K562 (cell line): ENCODE measurements around the gene ZNF197. TPM values are rescaled to one million over a fixed set of nuclear protein-coding genes. Genes with fewer than 3 reads are reported as not detected.

ENCODE experiments used
- CCAR2 ChIP-seq: fragments of 200-400 bp; formaldehyde crosslinking; IDR thresholded peaks from 2 replicates; pipeline ENCODE4 v1.6.1; 2017; ENCODE audit warnings: mild to moderate bottlenecking, low read depth, low read length
- CEBPG ChIP-seq, 3 experiments: fragments of 200-800 bp in 1 of 3; sonication (Bioruptor generic) in 1 of 3; sonication (generic) in 1 of 3; formaldehyde crosslinking in 1 of 3; IDR thresholded peaks in 2 of 3; conservative IDR thresholded peaks in 1 of 3; 2 replicates each; pipeline versions ENCODE4 v1.6.1 to v1.8.0; 2016 to 2022; ENCODE audit warnings: missing compliant biosample characterization in 2 of 3, missing genetic modification characterization in 2 of 3, mild to moderate bottlenecking in 1 of 3, missing genetic modification reagents in 1 of 3
- ETV5 ChIP-seq: sonication (generic); formaldehyde crosslinking; IDR thresholded peaks from 2 replicates; pipeline ENCODE4 v1.4.0; 2020; ENCODE audit warnings: low read depth, mild to moderate bottlenecking, missing genetic modification reagents
- HIVEP1 ChIP-seq: fragments of 250-450 bp; sonication (Bioruptor Pico); IDR thresholded peaks from 2 replicates; pipeline ENCODE4 v1.4.0; 2020; ENCODE audit warnings: mild to moderate bottlenecking
- JUN ChIP-seq, 2 experiments: sonication (generic) in 1 of 2; formaldehyde crosslinking in 1 of 2; IDR thresholded peaks; 2 replicates each; pipeline versions ENCODE4 v1.6.1 to v1.8.0; 2012 to 2022; ENCODE audit warnings: borderline replicate concordance in 2 of 2, mild to moderate bottlenecking in 2 of 2, improper control_type of control experiment in 1 of 2, low read depth in 1 of 2, low read length in 1 of 2, missing genetic modification reagents in 1 of 2
- LCOR ChIP-seq: sonication (generic); formaldehyde crosslinking; IDR thresholded peaks from 2 replicates; pipeline ENCODE4 v1.8.0; 2022; ENCODE audit warnings: mild to moderate bottlenecking, missing genetic modification reagents
- MCM2 ChIP-seq: fragments of 450-650 bp; IDR thresholded peaks from 2 replicates; pipeline ENCODE4 v1.6.1; 2017; ENCODE audit warnings: low read depth, mild to moderate bottlenecking
- NFATC3 ChIP-seq: fragments of 450-650 bp; IDR thresholded peaks from 2 replicates; pipeline ENCODE4 v1.6.1; 2017; ENCODE audit warnings: mild to moderate bottlenecking
- NFIX ChIP-seq: fragments of 250-450 bp; sonication (Bioruptor Pico); IDR thresholded peaks from 2 replicates; pipeline ENCODE4 v1.4.0; 2020; ENCODE audit warnings: low read depth, mild to moderate bottlenecking, moderate library complexity
- RBM25 ChIP-seq: fragments of 200-400 bp; formaldehyde crosslinking; IDR thresholded peaks from 2 replicates; pipeline ENCODE4 v1.6.1; 2018; ENCODE audit warnings: low read length, low read depth, moderate library complexity; ENCODE audit not compliant: severe bottlenecking
- SMARCC2 ChIP-seq: fragments of 450-650 bp; IDR thresholded peaks from 2 replicates; pipeline ENCODE4 v1.6.1; 2017; ENCODE audit warnings: antibody characterized with exemption, moderate library complexity, mild to moderate bottlenecking, low read depth
- STAT6 ChIP-seq: sonication (generic); formaldehyde crosslinking; IDR thresholded peaks from 2 replicates; pipeline ENCODE4 v1.8.1; 2023; ENCODE audit warnings: mild to moderate bottlenecking, missing genetic modification reagents
- TAF7 ChIP-seq: fragments of 450-650 bp; IDR thresholded peaks from 2 replicates; pipeline ENCODE4 v1.6.1; 2016; ENCODE audit warnings: missing genetic modification characterization, missing compliant biosample characterization
- YY1 ChIP-seq, 3 experiments: IDR thresholded peaks; 2 replicates each; pipeline ENCODE4 v1.6.1; 2011; ENCODE audit warnings: low read length in 2 of 3, mild to moderate bottlenecking in 2 of 3, moderate library complexity in 2 of 3, borderline replicate concordance in 1 of 3, control low read depth in 1 of 3, low read depth in 1 of 3; ENCODE audit not compliant: insufficient read depth in 3 of 3, insufficient replicate concordance in 2 of 3, control insufficient read depth in 1 of 3, insufficient read length in 1 of 3; ENCODE audit errors: extremely low read depth in 1 of 3
- ZNF165 ChIP-seq: fragments of 250-450 bp; sonication (Bioruptor Pico); IDR thresholded peaks from 2 replicates; pipeline ENCODE4 v1.4.0; 2020; ENCODE audit warnings: borderline replicate concordance
- ZNF655 ChIP-seq: fragments of 250-450 bp; sonication (Bioruptor Pico); IDR thresholded peaks from 2 replicates; pipeline ENCODE4 v1.5.0; 2021
- ZNF76 ChIP-seq: fragments of 250-450 bp; sonication (Bioruptor Pico); IDR thresholded peaks from 2 replicates; pipeline ENCODE4 v1.4.0; 2020; ENCODE audit warnings: mild to moderate bottlenecking, moderate library complexity, borderline replicate concordance
- polyA plus RNA-seq, 8 experiments: library from polyadenylated mRNA; depleted of rRNA in 4 of 8; stranded (reverse) in 5 of 8; unstranded in 3 of 8; fragments of >200 nt; fragmentation: Nextera tagmentation in 2 of 8; fragmentation: Illumina TruSeq in 1 of 8; extraction: Ambion mirVana in 2 of 8; extraction: Trizol in 1 of 8; gene quantifications; 2 replicates each; pipeline versions ENCODE4 v1.2.1 to v1.2.3, GENCODE V29; 2011 to 2014; ENCODE audit warnings: inconsistent platforms in 1 of 8, missing spikeins in 1 of 8
- total RNA-seq, 7 experiments: library from RNA; depleted of rRNA in 6 of 7; stranded (reverse); fragments of >200 nt in 6 of 7; fragmentation: Illumina TruSeq in 2 of 7; extraction: Trizol in 2 of 7; gene quantifications; 2 replicates each; pipeline versions ENCODE4 v1.2.1 to v1.2.3, GENCODE V29; 2011 to 2021; ENCODE audit warnings: low replicate concordance in 1 of 7

Gene ZNF197
- total and polyA plus RNA-seq, 9 of the 15 experiments (the other 6 are each of a cell fraction or from before 2014, with no cell fraction given): 3.5 to 19.1 (median 13.7) TPM

- TF ChIP-seq YY1 (IDR thresholded peaks at IDR 0.05; ENCODE audit: borderline replicate concordance in 1 of 3, control insufficient read depth in 1 of 3, extremely low read depth in 1 of 3, insufficient read depth in 3 of 3, insufficient read length in 1 of 3, insufficient replicate concordance in 2 of 3, low read depth in 1 of 3, low read length in 2 of 3) (peak in 2 of 3 experiments; percentile 68 to 78), ZNF165 (CRISPR knock-in tag) (0 out of 2 replicates have a peak, but pooled peaks have one; percentile 43), LCOR (CRISPR knock-in tag) (no peak), ZNF655 (CRISPR knock-in tag) (no peak), STAT6 (CRISPR knock-in tag) (0 out of 2 replicates have a peak, but pooled peaks have one; percentile 29), NFATC3 (no peak), ZNF76 (no peak), CCAR2 (no peak), JUN (IDR thresholded peaks at IDR 0.05; ENCODE audit: borderline replicate concordance, low read depth, low read length) (0 out of 2 replicates have a peak, but pooled peaks have one; percentile 22), JUN (CRISPR knock-in tag; IDR thresholded peaks at IDR 0.05; ENCODE audit: borderline replicate concordance) (no peak), MCM2 (no peak), SMARCC2 (no peak), CEBPG (CRISPR knock-in tag; IDR thresholded peaks at IDR 0.05) (no peak), CEBPG (tag; conservative IDR thresholded peaks at IDR 0.05 in 1 of 2, IDR thresholded peaks at IDR 0.05 in 1 of 2) (no peak), RBM25 (no peak), HIVEP1 (CRISPR knock-in tag) (no peak), TAF7 (no peak), ETV5 (CRISPR knock-in tag) (peak; percentile 43), NFIX (CRISPR knock-in tag) (no peak)
Observed at GRCh38 chr3:44648564-44649229, 23.9 kb downstream of the ZNF197 start, which contains the start of gene ZNF35 (continued).
